ENCODE data around the gene PCDHGC3. TPM values are rescaled to one million over a fixed set of nuclear protein-coding genes. Genes with fewer than 3 reads are reported as not detected.

The PCDHGC3 gene
- total RNA-seq, 1 donor from 2014 or later, result 20.8 TPM

DNA sequence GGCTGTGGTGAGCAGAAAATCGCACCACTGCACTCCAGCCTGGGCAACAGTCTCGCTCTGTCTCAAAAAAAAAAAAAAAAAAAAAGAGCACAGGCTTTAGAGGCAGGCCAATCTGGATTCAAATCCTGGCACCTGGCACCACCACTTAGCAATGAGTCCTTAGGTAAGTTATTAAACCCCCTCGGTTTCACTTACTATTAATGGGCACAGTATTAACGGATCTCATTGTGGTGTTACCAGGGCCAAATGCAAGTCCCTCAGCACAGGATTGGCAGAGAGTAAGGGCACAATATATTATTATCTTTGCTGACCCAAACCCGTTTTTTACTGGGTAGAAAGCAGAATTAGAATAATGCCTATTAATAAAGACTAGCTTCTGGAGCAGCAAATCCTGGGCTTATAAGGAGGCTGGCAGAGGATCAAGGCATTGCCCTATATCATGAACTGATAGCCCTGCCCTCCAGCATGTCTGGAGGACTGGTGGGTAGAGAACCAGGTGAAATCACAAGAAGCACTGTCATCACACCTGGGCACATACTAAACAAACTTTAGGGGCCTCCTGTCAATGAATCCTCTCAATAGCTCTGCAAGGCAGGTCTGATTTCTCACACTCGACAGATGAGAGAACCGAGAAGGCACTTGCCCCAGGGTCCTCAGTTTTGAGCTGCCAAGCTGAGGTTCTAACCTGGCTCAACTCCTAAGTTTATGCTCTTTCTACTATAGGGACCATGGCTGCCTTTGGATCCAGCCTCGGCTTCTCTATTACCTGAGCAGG lies 30.8 kb downstream of the PCDHGC3 start:
- no peak for FAIRE-seq
- no peak for DNase-seq (ENCODE audit: low spot score in 2 of 2)

DNA sequence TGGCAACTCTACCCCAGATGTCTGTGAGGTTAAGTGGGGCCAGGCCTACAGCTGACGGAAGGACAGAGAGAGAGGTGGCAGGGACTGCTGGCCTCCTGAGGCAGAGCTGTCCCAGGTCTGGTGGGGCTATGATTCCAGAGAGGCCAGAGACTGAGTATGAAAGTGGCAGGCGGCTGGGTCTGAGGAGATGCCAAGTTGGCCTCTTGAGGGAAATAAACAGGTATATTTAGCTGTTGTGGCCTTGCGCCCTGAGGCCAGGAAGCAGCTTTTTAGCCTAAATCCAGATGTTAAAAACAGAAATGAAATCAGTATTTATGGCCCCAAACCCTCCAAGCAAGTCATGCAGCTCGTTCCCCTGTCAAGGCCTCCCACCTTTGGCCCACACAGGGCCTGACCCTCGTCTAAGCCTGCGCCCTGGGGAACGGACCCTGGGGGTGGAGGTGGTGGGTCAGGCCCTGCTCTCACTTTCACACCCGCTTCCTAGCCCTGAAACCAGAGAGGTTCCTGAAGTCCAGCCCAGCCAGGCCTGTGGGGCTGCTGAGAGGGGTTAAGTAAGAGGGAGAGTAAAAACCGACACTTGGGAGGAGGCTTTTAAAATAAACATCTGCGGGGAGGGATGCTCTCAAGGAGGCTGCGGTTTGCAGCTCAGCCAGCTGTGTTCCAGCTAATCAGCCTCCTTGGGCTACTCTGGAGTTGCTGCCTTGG lies 31.8 kb downstream of the PCDHGC3 start:
- FAIRE-seq, result no peak

DNA sequence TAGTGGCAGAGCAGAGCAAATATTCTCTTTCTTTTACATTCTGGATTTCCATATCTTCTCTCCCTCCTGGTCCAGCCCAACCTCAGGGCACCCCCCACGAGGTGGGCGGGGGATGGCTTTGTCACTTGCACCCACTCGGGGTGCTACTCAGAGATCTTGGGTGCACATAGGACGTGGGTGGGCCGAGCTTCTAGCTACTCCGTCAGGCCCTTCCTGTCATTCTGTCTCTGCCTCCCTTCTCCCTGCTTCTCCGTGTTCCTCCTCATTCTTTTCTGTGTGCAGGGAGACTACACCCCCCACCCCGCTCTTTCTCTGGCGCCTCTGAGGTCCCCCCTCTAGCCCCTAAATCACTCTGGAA lies 32.7 kb downstream of the PCDHGC3 start:
- FAIRE-seq, result no peak
- no peak for DNase-seq (ENCODE audit: low spot score in 2 of 2)

More for the DNA sequence above, 31.8 kb downstream of the PCDHGC3 start:
- DNase-seq (ENCODE audit: low spot score in 2 of 2), result no peak

DNA sequence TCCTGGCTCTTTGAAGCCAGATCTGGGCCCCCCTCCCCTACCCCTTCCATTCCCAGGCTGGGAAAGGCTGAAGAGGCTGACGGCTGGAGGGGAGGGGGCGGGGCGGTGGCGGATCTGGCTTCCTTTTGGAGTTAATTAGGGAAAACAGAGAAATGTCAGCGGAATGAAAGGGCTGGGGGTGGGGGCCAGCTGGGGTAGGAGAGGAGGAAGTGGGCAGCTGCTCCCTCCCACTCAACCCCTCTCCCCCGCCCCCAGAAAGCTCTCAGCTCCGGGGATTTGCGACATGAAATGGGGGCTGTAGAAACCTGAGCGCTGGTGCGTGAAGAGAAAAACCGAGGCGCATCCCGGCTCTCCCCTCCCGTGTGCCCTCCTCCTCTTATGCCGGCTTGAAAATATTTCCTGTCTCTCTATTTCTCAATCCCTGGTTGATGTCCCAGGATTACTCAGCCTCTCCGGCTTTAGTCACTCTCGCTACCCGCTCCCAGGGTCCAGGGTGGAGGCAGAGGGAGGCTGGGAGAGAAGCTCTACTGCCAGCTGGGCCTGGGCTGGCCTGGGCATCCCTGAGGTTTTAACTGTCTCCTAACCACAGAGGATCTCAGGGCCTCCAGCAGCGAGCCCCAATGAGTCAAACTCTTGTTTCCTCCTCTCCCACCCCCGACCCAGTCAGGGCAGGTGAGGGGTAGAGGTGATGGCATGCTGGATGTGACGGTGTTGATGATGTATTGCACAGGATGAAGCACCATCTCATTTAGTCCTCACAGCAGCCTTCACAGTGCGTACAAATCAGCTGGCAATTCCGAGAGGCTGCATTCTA lies 33.2 kb downstream of the PCDHGC3 start:
- DNase-seq (ENCODE audit: low spot score in 2 of 2) (peak in 1 of 2 donors; percentile 61), FAIRE-seq (no peak)

DNA sequence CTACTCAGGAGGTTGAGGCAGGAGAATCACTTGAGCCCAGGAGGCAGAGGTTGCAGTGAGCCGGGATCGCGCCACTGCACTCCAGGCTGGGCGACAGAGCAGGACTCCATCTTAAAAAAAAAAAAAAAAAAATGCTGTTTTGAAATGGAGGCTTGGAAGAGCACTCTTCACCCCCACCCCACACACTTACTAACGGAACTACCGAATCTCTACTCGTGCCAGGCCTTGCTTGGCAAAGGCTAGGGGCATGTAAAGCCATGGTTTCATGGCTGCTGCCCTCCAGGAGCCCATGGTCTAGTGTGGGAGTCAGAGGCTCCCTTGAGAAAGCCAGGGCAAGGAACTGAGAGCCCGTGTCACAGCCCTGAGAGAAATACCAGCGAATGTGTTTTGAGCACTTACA lies 34.4 kb downstream of the PCDHGC3 start:
- no peak for DNase-seq (ENCODE audit: low spot score in 2 of 2)
- no peak for FAIRE-seq

DNA sequence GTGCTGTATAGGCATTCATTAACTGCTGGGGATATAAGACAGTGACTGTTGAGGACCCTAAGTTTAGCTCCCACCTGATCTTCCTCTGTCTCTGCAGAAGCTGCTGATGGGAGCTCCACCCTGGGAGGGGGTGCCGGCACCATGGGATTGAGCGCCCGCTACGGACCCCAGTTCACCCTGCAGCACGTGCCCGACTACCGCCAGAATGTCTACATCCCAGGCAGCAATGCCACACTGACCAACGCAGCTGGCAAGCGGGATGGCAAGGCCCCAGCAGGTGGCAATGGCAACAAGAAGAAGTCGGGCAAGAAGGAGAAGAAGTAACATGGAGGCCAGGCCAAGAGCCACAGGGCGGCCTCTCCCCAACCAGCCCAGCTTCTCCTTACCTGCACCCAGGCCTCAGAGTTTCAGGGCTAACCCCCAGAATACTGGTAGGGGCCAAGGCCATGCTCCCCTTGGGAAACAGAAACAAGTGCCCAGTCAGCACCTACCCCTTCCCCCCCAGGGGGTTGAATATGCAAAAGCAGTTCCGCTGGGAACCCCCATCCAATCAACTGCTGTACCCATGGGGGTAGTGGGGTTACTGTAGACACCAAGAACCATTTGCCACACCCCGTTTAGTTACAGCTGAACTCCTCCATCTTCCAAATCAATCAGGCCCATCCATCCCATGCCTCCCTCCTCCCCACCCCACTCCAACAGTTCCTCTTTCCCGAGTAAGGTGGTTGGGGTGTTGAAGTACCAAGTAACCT lies 35.3 kb downstream of the PCDHGC3 start:
- FAIRE-seq (no peak), DNase-seq (ENCODE audit: low spot score in 2 of 2) (no peak)

DNA sequence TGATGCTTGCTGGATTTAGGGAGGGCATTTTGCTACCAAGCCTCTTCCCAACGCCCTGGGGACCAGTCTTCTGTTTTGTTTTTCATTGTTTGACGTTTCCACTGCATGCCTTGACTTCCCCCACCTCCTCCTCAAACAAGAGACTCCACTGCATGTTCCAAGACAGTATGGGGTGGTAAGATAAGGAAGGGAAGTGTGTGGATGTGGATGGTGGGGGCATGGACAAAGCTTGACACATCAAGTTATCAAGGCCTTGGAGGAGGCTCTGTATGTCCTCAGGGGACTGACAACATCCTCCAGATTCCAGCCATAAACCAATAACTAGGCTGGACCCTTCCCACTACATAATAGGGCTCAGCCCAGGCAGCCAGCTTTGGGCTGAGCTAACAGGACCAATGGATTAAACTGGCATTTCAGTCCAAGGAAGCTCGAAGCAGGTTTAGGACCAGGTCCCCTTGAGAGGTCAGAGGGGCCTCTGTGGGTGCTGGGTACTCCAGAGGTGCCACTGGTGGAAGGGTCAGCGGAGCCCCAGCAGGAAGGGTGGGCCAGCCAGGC lies 36.1 kb downstream of the PCDHGC3 start:
- DNase-seq (ENCODE audit: low spot score in 2 of 2) (no peak), FAIRE-seq (no peak)

DNA sequence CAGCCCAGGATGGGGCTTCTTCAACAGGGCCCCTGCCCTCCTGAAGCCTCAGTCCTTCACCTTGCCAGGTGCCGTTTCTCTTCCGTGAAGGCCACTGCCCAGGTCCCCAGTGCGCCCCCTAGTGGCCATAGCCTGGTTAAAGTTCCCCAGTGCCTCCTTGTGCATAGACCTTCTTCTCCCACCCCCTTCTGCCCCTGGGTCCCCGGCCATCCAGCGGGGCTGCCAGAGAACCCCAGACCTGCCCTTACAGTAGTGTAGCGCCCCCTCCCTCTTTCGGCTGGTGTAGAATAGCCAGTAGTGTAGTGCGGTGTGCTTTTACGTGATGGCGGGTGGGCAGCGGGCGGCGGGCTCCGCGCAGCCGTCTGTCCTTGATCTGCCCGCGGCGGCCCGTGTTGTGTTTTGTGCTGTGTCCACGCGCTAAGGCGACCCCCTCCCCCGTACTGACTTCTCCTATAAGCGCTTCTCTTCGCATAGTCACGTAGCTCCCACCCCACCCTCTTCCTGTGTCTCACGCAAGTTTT lies 36.7 kb downstream of the PCDHGC3 start:
- DNase-seq (ENCODE audit: low spot score in 2 of 2), result peak in 1 of 2 donors; percentile 67
- FAIRE-seq, result no peak

DNA sequence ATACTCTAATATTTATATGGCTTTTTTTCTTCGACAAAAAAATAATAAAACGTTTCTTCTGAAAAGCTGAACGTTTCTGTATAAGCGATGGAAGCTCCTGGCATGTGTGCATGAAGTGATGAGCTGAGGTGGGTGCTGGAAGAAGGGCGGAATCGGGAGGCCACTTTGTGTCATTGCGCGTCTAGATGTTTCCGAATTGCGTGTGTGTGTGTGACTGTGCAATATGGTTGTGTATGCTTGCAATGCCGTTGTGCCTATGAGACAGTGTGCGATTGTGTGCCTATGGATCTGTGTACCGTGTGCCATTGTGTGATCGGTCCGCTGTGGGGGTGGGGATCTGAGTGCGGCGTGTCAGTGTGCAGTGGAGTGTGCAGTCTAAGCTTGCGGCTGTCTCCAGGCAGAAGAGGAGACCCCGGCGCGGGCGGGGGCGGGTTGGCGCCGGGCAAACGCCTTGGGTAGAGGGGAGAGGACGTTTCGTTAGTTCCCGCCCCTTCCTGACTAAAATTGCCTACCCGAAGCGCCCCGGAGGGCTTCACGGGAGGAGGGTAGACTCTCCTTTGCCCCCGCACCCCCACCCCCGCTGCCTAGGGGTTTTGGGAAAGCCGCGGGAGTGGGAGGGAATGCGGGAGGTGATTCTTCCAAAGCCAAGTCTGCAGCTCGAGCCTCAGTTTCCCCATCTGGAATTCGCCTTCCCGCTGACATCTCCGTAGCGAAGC lies 37.3 kb downstream of the PCDHGC3 start:
- no peak for FAIRE-seq
- DNase-seq (ENCODE audit: low spot score in 2 of 2), result no peak

DNA sequence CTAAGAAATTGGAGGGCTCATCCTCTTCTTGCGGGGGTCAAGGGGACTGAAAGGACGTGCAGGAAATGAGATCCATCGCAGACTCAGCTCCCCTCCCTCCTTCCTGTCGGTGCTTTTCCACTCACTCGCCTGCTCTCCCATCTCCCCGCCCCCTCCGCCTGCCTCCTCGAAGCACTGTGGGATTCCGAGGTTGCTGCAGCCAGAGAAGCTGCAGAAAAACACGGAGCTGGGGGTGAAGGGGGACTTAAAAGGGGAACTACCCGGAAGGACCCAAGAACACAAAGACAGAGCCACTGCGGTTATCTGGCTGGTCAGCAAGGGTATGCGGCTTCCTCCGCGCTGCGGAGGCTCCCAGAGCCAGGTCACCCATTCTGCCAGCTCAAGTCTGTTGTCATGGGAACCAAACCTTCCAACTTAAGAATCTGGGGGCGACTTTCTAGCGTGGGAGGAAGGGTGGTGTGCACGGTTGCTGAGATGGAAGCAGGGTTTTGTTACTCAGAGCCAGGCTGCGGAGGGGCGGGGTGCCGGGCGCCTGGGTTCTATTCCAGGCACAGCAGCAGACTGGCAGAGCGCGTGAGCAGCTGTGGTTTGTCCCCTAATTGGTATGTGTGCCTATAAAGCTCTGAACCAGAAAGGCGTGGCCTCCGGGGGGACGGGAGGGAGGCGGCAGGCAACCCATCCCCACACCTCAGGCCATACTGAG lies 38.0 kb downstream of the PCDHGC3 start:
- peak in 1 of 2 donors; percentile 71 for DNase-seq (ENCODE audit: low spot score in 2 of 2)
- FAIRE-seq, result no peak

DNA sequence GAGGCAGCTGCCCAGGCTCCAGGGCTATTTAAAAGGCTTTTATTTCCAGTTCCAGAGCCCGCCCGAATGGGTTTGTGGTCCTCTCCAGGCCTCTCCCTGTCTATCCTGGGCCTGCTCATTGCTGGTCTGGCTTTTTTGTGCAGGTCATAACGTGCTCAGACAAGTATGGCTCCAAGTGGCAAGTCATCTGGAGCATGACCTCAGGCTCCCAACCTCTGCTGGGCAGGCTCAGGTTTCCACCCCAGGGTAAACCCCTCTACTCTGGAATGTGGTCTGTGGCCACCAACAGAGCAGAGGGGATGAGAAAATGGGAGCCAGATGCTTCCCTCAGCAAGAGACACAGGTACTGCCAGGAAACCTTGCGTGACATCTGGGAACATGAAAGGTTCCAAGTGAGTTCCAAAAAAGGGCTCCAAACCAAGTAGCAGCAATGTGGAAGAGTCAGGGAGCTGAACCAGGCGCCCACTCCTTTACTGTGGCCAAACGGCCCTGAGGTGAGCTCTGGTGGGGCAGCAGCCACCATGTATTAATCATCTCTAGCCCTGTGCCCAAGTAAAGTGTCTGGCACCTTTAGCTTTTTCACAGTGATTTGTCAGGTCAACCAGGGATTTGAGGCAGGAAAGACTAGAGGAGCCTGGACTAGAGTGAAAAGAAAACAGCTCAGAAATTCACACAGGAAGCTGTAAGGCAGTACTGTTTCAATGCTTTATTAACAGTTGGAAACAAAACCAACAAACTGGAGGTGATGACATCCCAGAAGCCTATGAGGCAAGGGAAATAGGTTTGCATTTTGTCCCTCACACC lies 38.8 kb downstream of the PCDHGC3 start:
- no peak for DNase-seq (ENCODE audit: low spot score in 2 of 2)
- FAIRE-seq, result no peak

DNA sequence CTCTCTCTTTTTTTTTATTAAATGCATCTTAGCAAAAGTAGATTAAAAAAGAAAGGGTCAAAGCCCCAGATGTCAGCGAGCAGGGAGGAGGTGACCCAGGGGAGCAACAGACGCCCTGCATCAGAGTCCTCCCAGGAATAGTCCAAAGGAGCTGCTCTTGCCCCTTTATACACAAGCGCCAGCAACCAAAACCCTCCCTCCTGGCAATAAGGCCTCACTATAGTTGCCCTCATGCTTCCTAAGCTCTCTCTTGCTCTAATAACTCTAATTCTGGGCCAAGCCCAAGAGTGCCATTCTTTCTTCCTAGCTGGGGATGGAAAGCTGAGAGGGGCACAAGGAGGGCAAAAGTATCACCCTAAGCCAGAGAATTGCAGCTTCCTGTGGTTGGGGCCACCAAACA lies 39.4 kb downstream of the PCDHGC3 start:
- no peak for DNase-seq (ENCODE audit: low spot score in 2 of 2)
- no peak for FAIRE-seq

DNA sequence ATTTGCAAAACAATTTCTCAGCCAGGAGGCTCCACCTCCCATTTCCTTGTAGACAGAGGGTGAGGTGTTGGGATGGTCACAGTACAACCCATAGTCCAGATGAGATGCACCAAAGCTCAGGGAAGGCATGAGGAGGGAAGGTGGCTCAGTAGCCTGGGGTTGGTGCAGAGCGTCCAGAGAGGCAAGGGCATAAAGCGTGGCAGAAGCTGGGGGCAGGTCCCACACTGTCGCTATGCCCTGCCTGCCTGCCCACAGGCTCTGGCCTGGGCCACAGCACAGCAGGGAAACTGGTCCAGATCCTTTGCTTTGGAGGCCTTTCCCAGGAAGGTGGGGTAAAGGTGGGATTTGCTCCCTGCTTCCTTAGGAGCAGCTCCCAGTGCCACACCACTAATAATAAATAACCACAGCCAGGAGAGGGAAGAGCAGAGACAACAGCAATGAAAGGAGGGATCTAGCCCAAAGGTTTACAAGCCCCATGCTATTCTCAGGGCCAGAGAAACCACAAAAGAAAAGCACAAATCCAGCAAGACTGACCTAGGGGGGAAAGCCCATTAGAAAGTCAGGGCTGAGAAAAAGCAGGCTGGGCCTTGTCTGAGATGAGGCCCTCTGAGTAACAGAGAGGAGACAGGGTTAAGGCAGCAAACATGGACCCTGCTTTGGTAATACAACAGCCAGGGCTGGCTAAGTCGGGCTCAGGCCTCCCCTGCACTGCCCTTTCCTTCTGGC lies 40.3 kb downstream of the PCDHGC3 start:
- no peak for FAIRE-seq
- DNase-seq (ENCODE audit: low spot score in 2 of 2), result no peak

DNA sequence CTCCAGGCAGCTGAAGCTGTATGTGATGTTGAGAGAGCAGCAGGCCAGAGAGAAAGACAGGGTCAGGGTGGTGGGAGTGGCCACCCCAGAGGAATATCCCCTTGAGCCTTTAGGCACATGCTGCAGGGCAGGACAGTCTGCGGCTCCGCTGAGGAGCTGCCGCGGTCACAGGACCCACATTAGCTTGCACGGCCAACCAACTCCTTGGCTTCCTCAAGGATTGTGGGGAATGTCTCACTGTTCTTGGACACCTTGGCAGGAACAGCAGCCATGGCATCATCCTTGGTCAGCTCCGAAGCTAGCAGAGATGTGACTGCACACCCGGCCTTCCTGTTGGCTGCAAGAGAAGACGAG lies 40.9 kb downstream of the PCDHGC3 start:
- DNase-seq (ENCODE audit: low spot score in 2 of 2) (no peak), FAIRE-seq (no peak)

DNA sequence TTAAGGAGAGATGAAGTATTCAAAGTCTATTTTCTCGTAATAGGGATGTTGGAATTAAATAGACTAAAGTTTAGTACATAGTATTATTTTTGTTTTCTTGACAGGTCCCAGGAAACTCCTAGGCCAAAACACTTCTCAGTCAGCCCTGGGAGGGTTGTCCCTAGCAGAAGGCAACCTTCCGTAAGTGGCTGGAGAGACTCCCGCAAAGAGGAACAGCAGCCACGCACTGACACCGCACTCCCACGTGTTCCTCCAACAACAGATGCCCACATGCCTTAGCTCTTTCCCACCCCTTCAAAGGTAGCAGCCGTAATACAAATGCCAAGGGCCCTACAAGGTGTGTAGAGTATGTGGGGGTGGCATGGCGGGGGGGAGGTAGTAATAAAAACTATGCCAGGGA lies 41.5 kb downstream of the PCDHGC3 start:
- DNase-seq (ENCODE audit: low spot score in 2 of 2) (no peak), FAIRE-seq (no peak)

DNA sequence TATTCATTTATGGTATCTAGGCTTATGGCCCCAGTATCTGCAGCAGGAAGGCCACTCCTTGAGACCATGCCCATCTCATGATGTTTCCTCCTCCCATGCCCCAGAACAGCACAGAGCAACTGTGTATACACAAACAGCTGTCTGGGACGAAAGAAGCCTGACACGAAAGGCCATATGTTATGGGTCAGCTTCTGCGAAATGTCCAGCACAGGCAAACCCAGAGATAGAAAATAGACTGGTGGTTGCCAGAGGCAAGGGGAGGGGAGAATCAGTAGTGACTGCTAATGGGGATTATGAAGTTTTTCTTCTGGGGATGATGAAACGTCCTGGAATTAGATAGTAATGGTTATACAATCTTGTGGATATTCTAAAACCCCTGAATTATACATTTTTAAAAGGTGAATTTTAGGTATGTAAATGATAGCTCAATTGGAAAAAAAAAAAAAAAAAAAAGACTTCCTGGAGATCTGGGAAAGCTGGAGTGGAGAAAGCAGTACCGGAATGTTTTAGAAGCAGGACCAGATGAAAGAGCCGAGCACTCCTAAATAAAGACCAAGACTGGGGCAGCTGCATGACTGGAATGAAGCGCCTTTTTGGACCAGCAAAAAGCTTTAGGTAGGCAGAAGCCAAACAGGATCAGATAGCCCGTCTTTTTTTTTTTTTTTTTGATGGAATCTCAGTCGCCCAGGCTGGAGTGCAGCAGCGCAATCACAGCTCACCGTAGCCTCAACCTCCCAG lies 42.3 kb downstream of the PCDHGC3 start:
- no peak for FAIRE-seq
- DNase-seq (ENCODE audit: low spot score in 2 of 2), result no peak

DNA sequence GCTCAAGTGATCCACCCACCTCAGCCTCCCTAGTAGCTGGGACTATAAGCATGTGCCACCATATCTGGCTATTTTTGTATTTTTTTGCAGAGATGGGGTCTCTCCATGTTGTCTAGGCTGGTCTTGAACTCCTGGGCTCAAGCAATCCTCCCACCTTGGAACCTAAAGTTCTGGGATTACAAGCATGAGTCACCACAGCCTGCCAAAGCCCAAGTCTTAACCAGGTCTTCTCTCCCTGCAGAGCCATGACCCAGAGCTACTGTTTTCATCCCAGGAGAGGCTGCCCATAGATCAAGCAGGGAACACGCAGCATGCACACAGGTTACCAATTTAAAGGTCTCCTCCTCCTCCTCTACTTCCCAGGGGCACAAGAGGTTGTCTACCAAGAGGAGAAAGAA lies 42.9 kb downstream of the PCDHGC3 start:
- FAIRE-seq (no peak), DNase-seq (ENCODE audit: low spot score in 2 of 2) (no peak)
